A549 (cell line): ENCODE results near the gene TOGARAM1. TPM values are rescaled to one million over a fixed set of nuclear protein-coding genes. Genes with fewer than 3 reads are reported as not detected.

Source experiments
- ATAC-seq, 2 experiments: fragments of 200-7000 bp in 1 of 2; fragments of >200 bp in 1 of 2; cut with Nextera tagmentation in 1 of 2; cut with Tn5 transposase in 1 of 2; 3 replicates each; pipeline versions ENCODE4 v1.8.0 to v1.9.1; 2018 to 2020; ENCODE audit warnings: mild to moderate bottlenecking in 1 of 2, moderate library complexity in 1 of 2
- CTCF ChIA-PET: fragments of 300-600 bp; sonication (Branson Sonifier 250); formaldehyde crosslinking; extraction: SDS; loops from one replicate; lab custom pipeline; 2021; ENCODE audit warnings: antibody characterized with exemption, inconsistent platforms; lab: Yijun Ruan, JAX
- POLR2A ChIA-PET: fragments of 350-600 bp; formaldehyde crosslinking; extraction: SDS; loops from one replicate; lab custom pipeline; 2021; ENCODE audit warnings: antibody characterized with exemption, inconsistent platforms; lab: Yijun Ruan, JAX
- DNase-seq, 2 experiments: peaks; one replicate each; pipeline versions ENCODE4 v3.0.0 to v3.0.0-alpha.2; 2011 to 2016; ENCODE audit warnings: low read depth in 1 of 2, low spot score in 1 of 2
- FAIRE-seq: peaks from 2 replicates; lab custom pipeline; 2011; peaks lifted over from hg19 to GRCh38; lab: Jason Lieb, UNC
- H3K27ac ChIP-seq, 2 experiments: fragments of >200 bp; sonication (Bioruptor Twin); formaldehyde crosslinking; 3 replicates each; pipeline ENCODE4 v1.5.1; 2016 to 2017
- H3K4me1 ChIP-seq: fragments of >200 bp; sonication (Bioruptor Twin); formaldehyde crosslinking; 3 replicates; pipeline ENCODE4 v1.6.1; 2016
- H3K4me2 ChIP-seq: fragments of >200 bp; sonication (Bioruptor Twin); formaldehyde crosslinking; 3 replicates; pipeline ENCODE4 v1.6.1; 2016
- H3K4me3 ChIP-seq: fragments of >200 bp; sonication (Bioruptor Twin); formaldehyde crosslinking; 3 replicates; pipeline ENCODE4 v1.5.1; 2016
- H3K9me3 ChIP-seq: fragments of >200 bp; sonication (Bioruptor Twin); formaldehyde crosslinking; 3 replicates; pipeline ENCODE4 v1.6.1; 2016
- ATOH8 ChIP-seq: fragments of 250-450 bp; sonication (Bioruptor Pico); IDR thresholded peaks from 2 replicates; pipeline ENCODE4 v1.5.0; 2020; ENCODE audit warnings: low read depth, mild to moderate bottlenecking, moderate library complexity
- BCL3 ChIP-seq: fragments of >200 bp; sonication (Bioruptor Twin); formaldehyde crosslinking; IDR thresholded peaks from 3 replicates; pipeline ENCODE4 v1.6.1; 2016
- CBX2 ChIP-seq: fragments of 200-600 bp; sonication (generic); IDR thresholded peaks from 2 replicates; pipeline ENCODE4 v1.6.1; 2016; ENCODE audit warnings: low read depth, mild to moderate bottlenecking, borderline replicate concordance
- CBX8 ChIP-seq: fragments of 200-600 bp; sonication (generic); IDR thresholded peaks from 2 replicates; pipeline ENCODE4 v1.6.1; 2016
- EHF ChIP-seq: fragments of 250-450 bp; sonication (Bioruptor Pico); IDR thresholded peaks from 2 replicates; pipeline ENCODE4 v1.5.0; 2020; ENCODE audit warnings: mild to moderate bottlenecking
- EHMT2 ChIP-seq: fragments of 200-600 bp; sonication (generic); IDR thresholded peaks from 2 replicates; pipeline ENCODE4 v1.6.1; 2016; ENCODE audit warnings: antibody characterized with exemption, low read depth, mild to moderate bottlenecking, moderate library complexity
- ELK1 ChIP-seq: fragments of 150-350 bp; IDR thresholded peaks from 2 replicates; pipeline ENCODE4 v1.6.1; 2014; ENCODE audit warnings: low read depth, mild to moderate bottlenecking, low read length
- GATA3 ChIP-seq: IDR thresholded peaks from 2 replicates; pipeline ENCODE4 v1.6.1; 2012; ENCODE audit warnings: borderline replicate concordance
- HES2 ChIP-seq: fragments of >200 bp; sonication (Bioruptor Twin); formaldehyde crosslinking; IDR thresholded peaks from 2 replicates; pipeline ENCODE4 v1.6.1; 2016
- HOXA7 ChIP-seq: fragments of 250-450 bp; sonication (Bioruptor Pico); IDR thresholded peaks from 2 replicates; pipeline ENCODE4 v1.5.0; 2020; ENCODE audit warnings: mild to moderate bottlenecking, moderate library complexity
- HOXB13 ChIP-seq: fragments of 250-450 bp; sonication (Bioruptor Pico); IDR thresholded peaks from 2 replicates; pipeline ENCODE4 v1.5.0; 2020; ENCODE audit warnings: low read depth, mild to moderate bottlenecking, moderate library complexity
- HOXB5 ChIP-seq: fragments of 250-450 bp; sonication (Bioruptor Pico); IDR thresholded peaks from 2 replicates; pipeline ENCODE4 v1.5.0; 2020; ENCODE audit warnings: mild to moderate bottlenecking, moderate library complexity
- JUNB ChIP-seq: fragments of >200 bp; sonication (Bioruptor Twin); formaldehyde crosslinking; IDR thresholded peaks from 2 replicates; pipeline ENCODE4 v1.6.1; 2016
- MAFK ChIP-seq: fragments of 450-650 bp; IDR thresholded peaks from 2 replicates; pipeline ENCODE4 v1.6.1; 2014; ENCODE audit not compliant: partially characterized antibody
- MAX ChIP-seq: IDR thresholded peaks from 2 replicates; pipeline ENCODE4 v1.6.1; 2012
- NPAS2 ChIP-seq: fragments of 250-450 bp; sonication (Bioruptor Pico); IDR thresholded peaks from 2 replicates; pipeline ENCODE4 v1.8.0; 2022; ENCODE audit warnings: mild to moderate bottlenecking, moderate library complexity, borderline replicate concordance
- RAD21 ChIP-seq, 2 experiments: fragments of >200 bp in 1 of 2; sonication (Bioruptor Twin) in 1 of 2; formaldehyde crosslinking in 1 of 2; IDR thresholded peaks in 1 of 2; conservative IDR thresholded peaks in 1 of 2; 2 replicates in 1 of 2; 3 replicates in 1 of 2; pipeline ENCODE4 v1.6.1; 2012 to 2018; ENCODE audit warnings: inconsistent platforms in 1 of 2
- RCOR1 ChIP-seq: fragments of 150-350 bp; IDR thresholded peaks from 2 replicates; pipeline ENCODE4 v1.6.1; 2014; ENCODE audit warnings: antibody characterized with exemption, low read length, low read depth
- RNF2 ChIP-seq: fragments of 200-600 bp; sonication (generic); IDR thresholded peaks from 2 replicates; pipeline ENCODE4 v1.6.1; 2016; ENCODE audit warnings: low read depth, mild to moderate bottlenecking, antibody characterized with exemption, moderate library complexity, borderline replicate concordance
- SMC3 ChIP-seq: fragments of >200 bp; sonication (Bioruptor Twin); formaldehyde crosslinking; IDR thresholded peaks from 3 replicates; pipeline ENCODE4 v1.6.1; 2018; ENCODE audit warnings: inconsistent platforms
- TFCP2L1 ChIP-seq: fragments of 250-450 bp; sonication (Bioruptor Pico); IDR thresholded peaks from 2 replicates; pipeline ENCODE4 v1.5.0; 2021; ENCODE audit warnings: mild to moderate bottlenecking
- TP53 ChIP-seq: fragments of 250-450 bp; sonication (Bioruptor Pico); IDR thresholded peaks from 2 replicates; pipeline ENCODE4 v1.5.0; 2021; ENCODE audit warnings: mild to moderate bottlenecking, moderate library complexity
- USF2 ChIP-seq: fragments of 450-650 bp; IDR thresholded peaks from 2 replicates; pipeline ENCODE4 v1.6.1; 2014; ENCODE audit warnings: antibody characterized with exemption
- ZC3H11A ChIP-seq: fragments of 450-650 bp; IDR thresholded peaks from 2 replicates; pipeline ENCODE4 v1.6.1; 2014; ENCODE audit warnings: antibody characterized with exemption, mild to moderate bottlenecking
- ZFP36 ChIP-seq: fragments of 450-650 bp; IDR thresholded peaks from 2 replicates; pipeline ENCODE4 v1.6.1; 2014; ENCODE audit warnings: borderline replicate concordance; ENCODE audit not compliant: partially characterized antibody
- WGBS: methylation state at CpG from one replicate; pipeline ENCODE4 v1.1.6; 2017; ENCODE audit errors: missing lambda C conversion rate; 5-methylcytosine and 5-hydroxymethylcytosine counted together
- polyA plus RNA-seq, 4 experiments: library from polyadenylated mRNA; depleted of rRNA in 3 of 4; stranded (reverse); fragments of >200 nt; fragmentation: RNase III in 1 of 4; extraction: RNeasy Plus Mini Kit Qiagen cat#74134 plus additional on column Dnase treatment in 1 of 4; gene quantifications; 2 replicates in 3 of 4; 3 replicates in 1 of 4; pipeline ENCODE4 v1.2.3, GENCODE V29; 2011 to 2017

TOGARAM1 gene
- polyA plus RNA-seq, 2 of the 4 experiments (the other 2 are of a cell fraction): 7.6 to 17.6 TPM

GRCh38 chr14:45044638-45045037, 82.6 kb downstream of the TOGARAM1 start:
- Histone ChIP-seq H3K4me2 (no peak overlapping the region), H3K4me1 (no peaks in the 10 kb centered on the region), H3K27ac (no peak overlapping the region), H3K4me3 (no peak overlapping the region), H3K9me3 (no peaks in the 10 kb centered on the region)
- ChIA-PET CTCF (interaction anchor here (0.6 kb wide), 1 partner anchor 44 kb away, joined by 4 read pairs; no protein-coding TSS in a partner anchor), POLR2A (interaction anchor here (0.6 kb wide), 1 partner anchor 11 kb away, joined by 4 read pairs; no protein-coding TSS in a partner anchor)
- FAIRE-seq (no peak), ATAC-seq (no peak), DNase-seq (no peak)
- 84% methylated on average over 5 of the region's 5 CpGs for WGBS
- TF ChIP-seq USF2 (no peak), RCOR1 (no peak), ELK1 (no peak), HOXA7 (CRISPR knock-in tag) (no peak), ZFP36 (no peak), BCL3 (no peak), NPAS2 (CRISPR knock-in tag) (no peak), ZC3H11A (no peak), MAX (no peak), JUNB (no peak), EHMT2 (no peak), MAFK (no peak), HOXB5 (no peak), CBX8 (no peak), EHF (CRISPR knock-in tag) (no peak)

- Histone ChIP-seq H3K4me2 (no peak overlapping the region), H3K4me3 (no peak overlapping the region), H3K4me1 (no peaks in the 10 kb centered on the region), H3K27ac (no peak overlapping the region), H3K9me3 (no peaks in the 10 kb centered on the region)
- TF ChIP-seq TFCP2L1 (CRISPR knock-in tag) (no peak), HOXB13 (CRISPR knock-in tag) (no peak), RAD21 (conservative IDR thresholded peaks at IDR 0.05 in 1 of 2, IDR thresholded peaks at IDR 0.05 in 1 of 2) (no peak), GATA3 (no peak), USF2 (no peak), TP53 (CRISPR knock-in tag) (no peak), CBX2 (no peak), HES2 (no peak), RNF2 (no peak), SMC3 (no peak), ATOH8 (CRISPR knock-in tag) (no peak)
- no peak for FAIRE-seq
- no peak for ATAC-seq
- POLR2A ChIA-PET: no interaction called here
- WGBS: 90% methylated on average over 2 of the region's 2 CpGs
- CTCF ChIA-PET: no interaction called here
- DNase-seq: no peak
These were observed 86.4 kb downstream of the TOGARAM1 start for GRCh38 chr14:45048385-45048784.
